Effector memory CD4-positive, alpha-beta T cell (primary cell): ENCODE data around the gene SYDE2.

Experiments
- DNase-seq, 3 donors: peaks; one replicate each; pipeline ENCODE4 v3.0.0-alpha.2; 2020
- H3K27ac ChIP-seq: 2 replicates; pipeline ENCODE4 v1.7.0; 2013; ENCODE audit warnings: mild to moderate bottlenecking, low read length, moderate library complexity; ENCODE audit not compliant: insufficient read depth, poor library complexity, severe bottlenecking
- H3K27me3 ChIP-seq: replicated peaks from 2 replicates; pipeline ENCODE4 v1.7.0; 2013; ENCODE audit warnings: mild to moderate bottlenecking, low read length; ENCODE audit not compliant: insufficient read depth, control insufficient read depth, poor library complexity, severe bottlenecking
- H3K36me3 ChIP-seq: 2 replicates; pipeline ENCODE4 v1.7.0; 2013; ENCODE audit warnings: mild to moderate bottlenecking, low read length, moderate library complexity; ENCODE audit not compliant: control insufficient read depth, insufficient read depth
- H3K4me1 ChIP-seq: 2 replicates; pipeline ENCODE4 v1.7.0; 2013; ENCODE audit warnings: low read length, mild to moderate bottlenecking; ENCODE audit not compliant: control insufficient read depth, insufficient read depth, poor library complexity, severe bottlenecking
- H3K4me3 ChIP-seq: 2 replicates; pipeline ENCODE4 v1.7.0; 2013; ENCODE audit warnings: low read length, low read depth, mild to moderate bottlenecking; ENCODE audit not compliant: insufficient read depth, poor library complexity, severe bottlenecking
- H3K9me3 ChIP-seq: 2 replicates; pipeline ENCODE4 v1.7.0; 2013; ENCODE audit warnings: mild to moderate bottlenecking, low read length, moderate library complexity; ENCODE audit not compliant: control insufficient read depth

The SYDE2 gene

GRCh38 chr1:85216697-85217096 is 15.9 kb upstream of the SYDE2 start:
- no peak overlapping the region for H3K4me3 ChIP-seq
- peaks cover 4% of the 10 kb centered on the region for H3K27me3 ChIP-seq
- no peak overlapping the region for H3K27ac ChIP-seq
- no peak for DNase-seq
- H3K36me3 ChIP-seq, result no peaks in the 10 kb centered on the region
- no peaks in the 10 kb centered on the region for H3K4me1 ChIP-seq
- no peaks in the 10 kb centered on the region for H3K9me3 ChIP-seq

GRCh38 chr1:85214654-85215053 is 13.8 kb upstream of the SYDE2 start:
- no peak for DNase-seq
- no peak overlapping the region for H3K4me3 ChIP-seq
- no peak overlapping the region for H3K27ac ChIP-seq
- no peaks in the 10 kb centered on the region for H3K36me3 ChIP-seq
- H3K27me3 ChIP-seq, result peaks cover 4% of the 10 kb centered on the region
- H3K4me1 ChIP-seq, result no peaks in the 10 kb centered on the region
- H3K9me3 ChIP-seq, result no peaks in the 10 kb centered on the region

- no peak for DNase-seq
- peaks cover 4% of the 10 kb centered on the region for H3K27me3 ChIP-seq
- no peaks in the 10 kb centered on the region for H3K9me3 ChIP-seq
- no peak overlapping the region for H3K27ac ChIP-seq
- no peaks in the 10 kb centered on the region for H3K4me1 ChIP-seq
- H3K4me3 ChIP-seq, result no peak overlapping the region
- H3K36me3 ChIP-seq, result no peaks in the 10 kb centered on the region
Measured at GRCh38 chr1:85208488-85208887, 7.7 kb upstream of the SYDE2 start.

GRCh38 chr1:85203573-85204171 is 2.9 kb upstream of the SYDE2 start:
- Histone ChIP-seq H3K27me3 (no peaks in the 10 kb centered on the region), H3K36me3 (no peaks in the 10 kb centered on the region), H3K27ac (no peak overlapping the region), H3K4me3 (no peak overlapping the region), H3K9me3 (no peaks in the 10 kb centered on the region), H3K4me1 (peaks cover 4% of the 10 kb centered on the region)
- no peak for DNase-seq

GRCh38 chr1:85202864-85203255 is 2.0 kb upstream of the SYDE2 start:
- DNase-seq, result no peak
- no peak overlapping the region for H3K4me3 ChIP-seq
- H3K36me3 ChIP-seq, result no peaks in the 10 kb centered on the region
- H3K9me3 ChIP-seq, result no peaks in the 10 kb centered on the region
- H3K4me1 ChIP-seq, result peaks cover 4% of the 10 kb centered on the region
- H3K27me3 ChIP-seq, result no peaks in the 10 kb centered on the region
- H3K27ac ChIP-seq, result no peak overlapping the region

- no peaks in the 10 kb centered on the region for H3K9me3 ChIP-seq
- peak overlapping the region; percentile 75 for H3K4me3 ChIP-seq
- H3K27me3 ChIP-seq, result no peaks in the 10 kb centered on the region
- no peaks in the 10 kb centered on the region for H3K36me3 ChIP-seq
- peak overlapping the region; percentile 92 for H3K27ac ChIP-seq
- no peak for DNase-seq
- peaks cover 4% of the 10 kb centered on the region for H3K4me1 ChIP-seq
Measured at GRCh38 chr1:85202092-85202863, 1.5 kb upstream of the SYDE2 start.

- peak; percentile 48 to 69 (median 54) for DNase-seq
- no peaks in the 10 kb centered on the region for H3K27me3 ChIP-seq
- peak overlapping the region; percentile 75 for H3K4me3 ChIP-seq
- peaks cover 4% of the 10 kb centered on the region for H3K4me1 ChIP-seq
- no peaks in the 10 kb centered on the region for H3K9me3 ChIP-seq
- peak overlapping the region; percentile 92 for H3K27ac ChIP-seq
- no peaks in the 10 kb centered on the region for H3K36me3 ChIP-seq
Measured at GRCh38 chr1:85201340-85202091, 700 bp upstream of the SYDE2 start.

- Histone ChIP-seq H3K9me3 (no peaks in the 10 kb centered on the region), H3K4me1 (peaks cover 4% of the 10 kb centered on the region), H3K27me3 (no peaks in the 10 kb centered on the region), H3K4me3 (peak overlapping the region; percentile 75), H3K27ac (peak overlapping the region; percentile 92), H3K36me3 (no peaks in the 10 kb centered on the region)
- no peak for DNase-seq
Measured at GRCh38 chr1:85199667-85200462, 951 bp downstream of the SYDE2 start.

GRCh38 chr1:85198864-85199263 is 2.0 kb downstream of the SYDE2 start:
- no peak overlapping the region for H3K27ac ChIP-seq
- peaks cover 4% of the 10 kb centered on the region for H3K4me1 ChIP-seq
- no peak overlapping the region for H3K4me3 ChIP-seq
- DNase-seq, result no peak
- H3K27me3 ChIP-seq, result no peaks in the 10 kb centered on the region
- no peaks in the 10 kb centered on the region for H3K36me3 ChIP-seq
- H3K9me3 ChIP-seq, result no peaks in the 10 kb centered on the region
